GM23338 (cell line): ENCODE data around the gene SBF1. TPM values are rescaled to one million over a fixed set of nuclear protein-coding genes. Genes with fewer than 3 reads are reported as not detected.
A peak's percentile ranks its signal among the peaks of the same experiment; 100 is the strongest.

Experiments
- ATAC-seq: fragments of 200-7000 bp; cut with Tn5 transposase; 3 replicates; pipeline ENCODE4 v1.9.1; 2020
- DNase-seq: peaks from one replicate; pipeline ENCODE4 v3.0.0-alpha.2; 2015; ENCODE audit warnings: low spot score
- H2AFZ ChIP-seq: fragments of 200-600 bp; sonication (generic); 2 replicates; pipeline ENCODE4 v1.8.0; 2016; ENCODE audit warnings: antibody characterized with exemption, mild to moderate bottlenecking, moderate library complexity
- H3F3A ChIP-seq: fragments of 200-600 bp; sonication (generic); replicated peaks from 2 replicates; pipeline ENCODE4 v1.8.0; 2017; ENCODE audit warnings: antibody characterized with exemption, mixed run types, low read depth
- H3K27ac ChIP-seq: fragments of 200-600 bp; sonication (generic); 2 replicates; pipeline ENCODE4 v1.6.1; 2016; ENCODE audit warnings: low read depth
- H3K27me3 ChIP-seq: fragments of 200-600 bp; sonication (generic); 2 replicates; pipeline ENCODE4 v1.8.0; 2016; ENCODE audit warnings: mild to moderate bottlenecking, mixed run types, moderate library complexity; ENCODE audit not compliant: insufficient read depth
- H3K36me3 ChIP-seq: fragments of 200-600 bp; sonication (generic); 2 replicates; pipeline ENCODE4 v1.8.0; 2016; ENCODE audit warnings: mild to moderate bottlenecking; ENCODE audit not compliant: insufficient read depth
- H3K4me1 ChIP-seq: fragments of 200-600 bp; sonication (generic); 2 replicates; pipeline ENCODE4 v1.8.0; 2016; ENCODE audit warnings: mild to moderate bottlenecking, moderate library complexity; ENCODE audit not compliant: insufficient read depth
- H3K4me2 ChIP-seq: fragments of 200-600 bp; sonication (generic); 2 replicates; pipeline ENCODE4 v1.7.1; 2017; ENCODE audit warnings: mixed run types
- H3K4me3 ChIP-seq: fragments of 200-600 bp; sonication (generic); 2 replicates; pipeline ENCODE4 v1.6.1; 2016; ENCODE audit warnings: mixed run types
- H3K79me2 ChIP-seq: fragments of 200-600 bp; sonication (generic); replicated peaks from 2 replicates; pipeline ENCODE4 v1.8.0; 2017; ENCODE audit warnings: mild to moderate bottlenecking; ENCODE audit not compliant: insufficient read depth
- H3K9me2 ChIP-seq: fragments of 200-600 bp; sonication (generic); 2 replicates; pipeline ENCODE4 v1.8.0; 2017; ENCODE audit not compliant: insufficient read depth
- H4K20me1 ChIP-seq: fragments of 200-600 bp; sonication (generic); replicated peaks from 2 replicates; pipeline ENCODE4 v1.8.0; 2017; ENCODE audit warnings: mild to moderate bottlenecking; ENCODE audit not compliant: insufficient read depth
- H3K27ac Mint-ChIP-seq: 2 replicates; pipeline ENCODE4 v1.8.0; 2020; ENCODE audit warnings: inconsistent platforms, mild to moderate bottlenecking, moderate library complexity, mixed read lengths
- H3K27me3 Mint-ChIP-seq: 3 replicates; pipeline ENCODE4 v1.8.0; 2022; ENCODE audit warnings: low read depth, mild to moderate bottlenecking, moderate library complexity, mixed read lengths, inconsistent platforms; ENCODE audit not compliant: insufficient read depth, poor library complexity
- H3K36me3 Mint-ChIP-seq: 3 replicates; pipeline ENCODE4 v1.8.0; 2021; ENCODE audit warnings: low read depth, mild to moderate bottlenecking, inconsistent platforms, moderate library complexity, mixed read lengths
- H3K4me1 Mint-ChIP-seq: 3 replicates; pipeline ENCODE4 v1.8.0; 2020; ENCODE audit warnings: mild to moderate bottlenecking, inconsistent platforms, mixed read lengths
- H3K4me3 Mint-ChIP-seq: 3 replicates; pipeline ENCODE4 v1.8.0; 2021; ENCODE audit warnings: moderate library complexity, mild to moderate bottlenecking, inconsistent platforms, mixed read lengths
- H3K9me3 Mint-ChIP-seq: 3 replicates; pipeline ENCODE4 v1.8.0; 2020; ENCODE audit warnings: moderate library complexity, mild to moderate bottlenecking, inconsistent platforms, mixed read lengths
- CTCF ChIP-seq, 2 experiments: fragments of 200-600 bp in 1 of 2; sonication (generic) in 1 of 2; conservative IDR thresholded peaks; 2 replicates each; pipeline versions ENCODE4 v1.5.1 to v1.6.1; 2016 to 2017; ENCODE audit warnings: antibody characterized with exemption in 2 of 2, low read depth in 2 of 2, mild to moderate bottlenecking in 2 of 2, moderate library complexity in 1 of 2
- EZH2 ChIP-seq: fragments of 200-600 bp; sonication (generic); IDR thresholded peaks from one replicate; pipeline ENCODE4 v1.8.0; 2017; ENCODE audit warnings: antibody characterized with exemption, mild to moderate bottlenecking, low read depth; ENCODE audit not compliant: unreplicated experiment
- EZH2phosphoT487 ChIP-seq: fragments of 200-600 bp; sonication (generic); IDR thresholded peaks from one replicate; pipeline ENCODE4 v1.8.1; 2018; ENCODE audit warnings: antibody characterized with exemption; ENCODE audit not compliant: unreplicated experiment
- JUNB ChIP-seq: IDR thresholded peaks from one replicate; pipeline ENCODE4 v1.6.1; 2016; ENCODE audit warnings: antibody characterized with exemption; ENCODE audit not compliant: unreplicated experiment
- NANOG ChIP-seq: IDR thresholded peaks from 2 replicates; pipeline ENCODE4 v1.6.1; 2016; ENCODE audit warnings: antibody characterized with exemption, borderline replicate concordance
- POLR2AphosphoS5 ChIP-seq: IDR thresholded peaks from 2 replicates; pipeline ENCODE4 v1.6.1; 2016; ENCODE audit warnings: antibody characterized with exemption, low read depth
- STAT1 ChIP-seq: IDR thresholded peaks from one replicate; pipeline ENCODE4 v1.6.1; 2016; ENCODE audit warnings: antibody characterized with exemption; ENCODE audit not compliant: unreplicated experiment
- ZNF331 ChIP-seq: fragments of 250-450 bp; sonication (Bioruptor Pico); IDR thresholded peaks from 2 replicates; pipeline ENCODE4 v1.5.0; 2020; ENCODE audit warnings: low read depth, mild to moderate bottlenecking, moderate library complexity
- polyA plus RNA-seq: library from polyadenylated mRNA; unstranded; fragments of >200 nt; fragmentation: Nextera tagmentation; extraction: Ambion mirVana; gene quantifications from 2 replicates; pipeline ENCODE4 v1.2.1, GENCODE V29; 2016
- total RNA-seq: library from RNA; depleted of rRNA; stranded (reverse); fragments of >200 nt; shearing (Covaris generic); gene quantifications from 2 replicates; pipeline ENCODE4 v1.2.3, GENCODE V29; 2014
- TF ChIP-seq, protein P1 (sequence below): IDR thresholded peaks from one replicate; pipeline ENCODE4 v1.6.1; 2018; ENCODE audit warnings: antibody characterized with exemption; ENCODE audit not compliant: unreplicated experiment
- TF ChIP-seq, protein P2 (sequence below): IDR thresholded peaks from 2 replicates; pipeline ENCODE4 v1.6.1; 2016; ENCODE audit warnings: antibody characterized with exemption

SBF1 gene
- total and polyA plus RNA-seq, 2 experiments from 2014 or later: 26.5 to 85.4 TPM

GRCh38 chr22:50485221-50486131 lies 10.6 kb upstream of the SBF1 start:
- peaks cover 10% of the 10 kb centered on the region for H3K27me3 Mint-ChIP-seq
- H3K4me2 ChIP-seq: no peak overlapping the region
- ATAC-seq: no peak

GRCh38 chr22:50483977-50484853 lies 9.4 kb upstream of the SBF1 start:
- Histone ChIP-seq H3K9me2 (no peaks in the 10 kb centered on the region), H3K4me1 (no peaks in the 10 kb centered on the region), H3K27ac (no peak overlapping the region), H3K27me3 (peaks cover 19% of the 10 kb centered on the region), H3K4me3 (no peak overlapping the region), H3K4me2 (no peak overlapping the region), H3K36me3 (no peaks in the 10 kb centered on the region), H3F3A (no peaks in the 10 kb centered on the region), H3K79me2 (no peaks in the 10 kb centered on the region), H2AFZ (no peak overlapping the region), H4K20me1 (no peaks in the 10 kb centered on the region)
- H3K36me3 Mint-ChIP-seq: 0 out of 3 replicates have a peak, but pooled peaks cover 3% of the 10 kb centered on the region
- ATAC-seq (no peak), DNase-seq (no peak)
- H3K27ac Mint-ChIP-seq: no peak overlapping the region
- peaks cover 22% of the 10 kb centered on the region for H3K27me3 Mint-ChIP-seq
- no peak overlapping the region for H3K4me3 Mint-ChIP-seq
- peaks cover 3% of the 10 kb centered on the region; the same call in 1 of the 3 replicates for H3K4me1 Mint-ChIP-seq
- no peaks in the 10 kb centered on the region for H3K9me3 Mint-ChIP-seq
- TF ChIP-seq JUNB: no peak
- TF ChIP-seq CTCF (conservative IDR thresholded peaks at IDR 0.05; ENCODE audit: low read depth in 2 of 2): no peak
- TF ChIP-seq, protein P1, sequence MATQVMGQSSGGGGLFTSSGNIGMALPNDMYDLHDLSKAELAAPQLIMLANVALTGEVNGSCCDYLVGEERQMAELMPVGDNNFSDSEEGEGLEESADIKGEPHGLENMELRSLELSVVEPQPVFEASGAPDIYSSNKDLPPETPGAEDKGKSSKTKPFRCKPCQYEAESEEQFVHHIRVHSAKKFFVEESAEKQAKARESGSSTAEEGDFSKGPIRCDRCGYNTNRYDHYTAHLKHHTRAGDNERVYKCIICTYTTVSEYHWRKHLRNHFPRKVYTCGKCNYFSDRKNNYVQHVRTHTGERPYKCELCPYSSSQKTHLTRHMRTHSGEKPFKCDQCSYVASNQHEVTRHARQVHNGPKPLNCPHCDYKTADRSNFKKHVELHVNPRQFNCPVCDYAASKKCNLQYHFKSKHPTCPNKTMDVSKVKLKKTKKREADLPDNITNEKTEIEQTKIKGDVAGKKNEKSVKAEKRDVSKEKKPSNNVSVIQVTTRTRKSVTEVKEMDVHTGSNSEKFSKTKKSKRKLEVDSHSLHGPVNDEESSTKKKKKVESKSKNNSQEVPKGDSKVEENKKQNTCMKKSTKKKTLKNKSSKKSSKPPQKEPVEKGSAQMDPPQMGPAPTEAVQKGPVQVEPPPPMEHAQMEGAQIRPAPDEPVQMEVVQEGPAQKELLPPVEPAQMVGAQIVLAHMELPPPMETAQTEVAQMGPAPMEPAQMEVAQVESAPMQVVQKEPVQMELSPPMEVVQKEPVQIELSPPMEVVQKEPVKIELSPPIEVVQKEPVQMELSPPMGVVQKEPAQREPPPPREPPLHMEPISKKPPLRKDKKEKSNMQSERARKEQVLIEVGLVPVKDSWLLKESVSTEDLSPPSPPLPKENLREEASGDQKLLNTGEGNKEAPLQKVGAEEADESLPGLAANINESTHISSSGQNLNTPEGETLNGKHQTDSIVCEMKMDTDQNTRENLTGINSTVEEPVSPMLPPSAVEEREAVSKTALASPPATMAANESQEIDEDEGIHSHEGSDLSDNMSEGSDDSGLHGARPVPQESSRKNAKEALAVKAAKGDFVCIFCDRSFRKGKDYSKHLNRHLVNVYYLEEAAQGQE: no peak
- no peak for TF ChIP-seq STAT1
- TF ChIP-seq POLR2AphosphoS5: no peak; the same call in 1 of the 2 replicates

More at GRCh38 chr22:50485221-50486131, 10.6 kb upstream of the SBF1 start:
- peaks cover 6% of the 10 kb centered on the region for H3K27me3 ChIP-seq
- H3K36me3 ChIP-seq: no peaks in the 10 kb centered on the region
- no peaks in the 10 kb centered on the region for H3K9me2 ChIP-seq
- DNase-seq: no peak
- no peak overlapping the region for H3K27ac ChIP-seq
- H3K4me3 Mint-ChIP-seq: no peak overlapping the region
- no peak overlapping the region for H3K4me3 ChIP-seq
- H3K36me3 Mint-ChIP-seq: 0 out of 3 replicates have a peak, but pooled peaks cover 3% of the 10 kb centered on the region
- H3K4me1 Mint-ChIP-seq: peaks cover 3% of the 10 kb centered on the region; the same call in 1 of the 3 replicates
- no peaks in the 10 kb centered on the region for H3K79me2 ChIP-seq
- H4K20me1 ChIP-seq: no peaks in the 10 kb centered on the region
- H3F3A ChIP-seq: no peaks in the 10 kb centered on the region
- peak overlapping the region; percentile 37 for H3K27ac Mint-ChIP-seq
- no peaks in the 10 kb centered on the region for H3K4me1 ChIP-seq
- H3K9me3 Mint-ChIP-seq: no peaks in the 10 kb centered on the region
- TF ChIP-seq NANOG (no peak), JUNB (no peak), CTCF (conservative IDR thresholded peaks at IDR 0.05; ENCODE audit: low read depth in 2 of 2) (no peak; a peak in 1 of 4 replicates), EZH2phosphoT487 (no peak), ZNF331 (no peak), EZH2 (no peak), POLR2AphosphoS5 (peak; percentile 52)
- TF ChIP-seq, protein P2, sequence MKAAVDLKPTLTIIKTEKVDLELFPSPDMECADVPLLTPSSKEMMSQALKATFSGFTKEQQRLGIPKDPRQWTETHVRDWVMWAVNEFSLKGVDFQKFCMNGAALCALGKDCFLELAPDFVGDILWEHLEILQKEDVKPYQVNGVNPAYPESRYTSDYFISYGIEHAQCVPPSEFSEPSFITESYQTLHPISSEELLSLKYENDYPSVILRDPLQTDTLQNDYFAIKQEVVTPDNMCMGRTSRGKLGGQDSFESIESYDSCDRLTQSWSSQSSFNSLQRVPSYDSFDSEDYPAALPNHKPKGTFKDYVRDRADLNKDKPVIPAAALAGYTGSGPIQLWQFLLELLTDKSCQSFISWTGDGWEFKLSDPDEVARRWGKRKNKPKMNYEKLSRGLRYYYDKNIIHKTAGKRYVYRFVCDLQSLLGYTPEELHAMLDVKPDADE: no peak
- no peak overlapping the region for H2AFZ ChIP-seq
